ENCODE data around the gene CDK17.

Gene CDK17

GRCh38 chr12:96314723-96315122 lies 85.5 kb downstream of the CDK17 start:
- no peak for DNase-seq

- no peak for DNase-seq
Observed at GRCh38 chr12:96313606-96314005, 86.6 kb downstream of the CDK17 start.

- DNase-seq = no peak
Observed at GRCh38 chr12:96311191-96311590, 89.0 kb downstream of the CDK17 start.

- no peak for DNase-seq
Observed at GRCh38 chr12:96310067-96310466, 90.2 kb downstream of the CDK17 start.

- DNase-seq = no peak
Observed at GRCh38 chr12:96308881-96309280, 91.4 kb downstream of the CDK17 start.

- DNase-seq = no peak
Observed at GRCh38 chr12:96305665-96306064, 94.6 kb downstream of the CDK17 start.

- no peak for DNase-seq
Observed at GRCh38 chr12:96303653-96304052, 96.6 kb downstream of the CDK17 start.

GRCh38 chr12:96302687-96303310 lies 97.4 kb downstream of the CDK17 start:
- DNase-seq = no peak

GRCh38 chr12:96301732-96302131 lies 98.5 kb downstream of the CDK17 start:
- DNase-seq = no peak

- no peak for DNase-seq
Observed at GRCh38 chr12:96300064-96300463, 100.2 kb downstream of the CDK17 start.

- no peak for DNase-seq
Observed at GRCh38 chr12:96297504-96297903, 102.7 kb downstream of the CDK17 start.

GRCh38 chr12:96295532-96296160 lies 104.6 kb downstream of the CDK17 start:
- no peak for DNase-seq

- no peak for DNase-seq
Observed at GRCh38 chr12:96294831-96295230, 105.4 kb downstream of the CDK17 start.

- no peak for DNase-seq
Observed at GRCh38 chr12:96293093-96293492, 107.1 kb downstream of the CDK17 start.

GRCh38 chr12:96289067-96289466 lies 111.2 kb downstream of the CDK17 start:
- DNase-seq = no peak

- no peak for DNase-seq
Observed at GRCh38 chr12:96285158-96285557, 115.1 kb downstream of the CDK17 start.

GRCh38 chr12:96274331-96274730 lies 125.9 kb downstream of the CDK17 start:
- DNase-seq = no peak

GRCh38 chr12:96271469-96272199 lies 128.6 kb downstream of the CDK17 start:
- DNase-seq = no peak

GRCh38 chr12:96266238-96266637 lies 134.0 kb downstream of the CDK17 start:
- DNase-seq = no peak

GRCh38 chr12:96265836-96266235 lies 134.4 kb downstream of the CDK17 start:
- no peak for DNase-seq

GRCh38 chr12:96265400-96265799 lies 134.8 kb downstream of the CDK17 start:
- no peak for DNase-seq

GRCh38 chr12:96263449-96263902 lies 136.8 kb downstream of the CDK17 start:
- DNase-seq = no peak

GRCh38 chr12:96261557-96261956 lies 138.7 kb downstream of the CDK17 start:
- DNase-seq = no peak

GRCh38 chr12:96260644-96261043 lies 139.6 kb downstream of the CDK17 start:
- DNase-seq = no peak
